Transverse colon (tissue), 4 donors: ENCODE data around the gene FAM228B. TPM values are rescaled to one million over a fixed set of nuclear protein-coding genes. Genes with fewer than 3 reads are reported as not detected.

Experiments
- DNase-seq: peaks from one replicate; pipeline ENCODE4 v3.0.0-alpha.2; 2019
- H3K27ac ChIP-seq, 4 donors: fragments of 200-600 bp; sonication (generic); 2 replicates each; pipeline ENCODE4 v1.5.1; 2016 to 2018; ENCODE audit warnings: inconsistent platforms in 4 of 4
- H3K27me3 ChIP-seq: fragments of 200-600 bp; sonication (generic); 2 replicates; pipeline ENCODE4 v1.5.1; 2017; ENCODE audit warnings: inconsistent platforms
- H3K36me3 ChIP-seq, 4 donors: fragments of 200-600 bp; sonication (generic); 2 replicates each; pipeline ENCODE4 v1.5.1; 2017 to 2019; ENCODE audit warnings: inconsistent platforms in 4 of 4
- H3K4me1 ChIP-seq, 4 donors: fragments of 200-600 bp; sonication (generic); 2 replicates each; pipeline ENCODE4 v1.5.1; 2017 to 2020; ENCODE audit warnings: inconsistent platforms in 4 of 4
- H3K4me3 ChIP-seq, 4 donors: fragments of 200-600 bp; sonication (generic); 1 replicate in 1 of 4; 2 replicates in 3 of 4; pipeline versions ENCODE4 v1.5.1 to v1.6.1; 2017 to 2019; ENCODE audit warnings: inconsistent platforms in 4 of 4
- H3K9me3 ChIP-seq, 2 donors: fragments of 200-600 bp; sonication (generic); 2 replicates each; pipeline ENCODE4 v1.5.1; 2017 to 2019; ENCODE audit warnings: inconsistent platforms in 2 of 2
- CTCF ChIP-seq, 5 experiments: fragments of 200-600 bp in 3 of 5; fragments of 450-650 bp in 2 of 5; sonication (generic) in 3 of 5; IDR thresholded peaks; 1 replicate in 2 of 5; 2 replicates in 3 of 5; pipeline ENCODE4 v1.5.1; 2016 to 2017; ENCODE audit warnings: antibody characterized with exemption in 5 of 5, inconsistent platforms in 3 of 5, mild to moderate bottlenecking in 2 of 5, moderate library complexity in 1 of 5
- EP300 ChIP-seq: sonication (generic); formaldehyde crosslinking; IDR thresholded peaks from one replicate; pipeline ENCODE4 v1.6.1; 2017; ENCODE audit warnings: antibody characterized with exemption, low read depth
- POLR2A ChIP-seq: fragments of 450-650 bp; IDR thresholded peaks from one replicate; pipeline ENCODE4 v1.6.1; 2016; ENCODE audit warnings: antibody characterized with exemption, mild to moderate bottlenecking, moderate library complexity
- POLR2AphosphoS5 ChIP-seq, 3 donors: sonication (generic); formaldehyde crosslinking; IDR thresholded peaks; one replicate each; pipeline ENCODE4 v1.6.1; 2016; ENCODE audit warnings: antibody characterized with exemption in 3 of 3
- WGBS, 2 donors: methylation state at CpG; one replicate each; pipeline ENCODE4 v1.1.5; 2018; ENCODE audit warnings: low coverage in 1 of 2; 5-methylcytosine and 5-hydroxymethylcytosine counted together
- in situ Hi-C, 4 donors: fragments of 200-750 bp; cut with MboI; loops; one replicate each; pipeline versions ENCODE4 v1.15.0 to v1.15.1; 2017; ENCODE audit warnings: low sequenced_read_pairs in 3 of 4, low pct_ligation_motif_present in 1 of 4, low pct_unique_long_range_greater_than_20kb in 1 of 4
- intact Hi-C: fragments of 100-400 bp; cut with DNase I; formaldehyde crosslinking; loops from one replicate; pipeline ENCODE4 v1.15.1; 2023; ENCODE audit warnings: low total_unique reads
- total RNA-seq, 4 donors: library from RNA; depleted of rRNA; stranded (reverse); fragments of >200 nt; gene quantifications; one replicate each; pipeline ENCODE4 v1.1.0, GENCODE V29; 2016

Gene FAM228B
- total RNA-seq, 4 donors from 2014 or later = 0.75 to 17.8 (median 3.9) TPM

DNA sequence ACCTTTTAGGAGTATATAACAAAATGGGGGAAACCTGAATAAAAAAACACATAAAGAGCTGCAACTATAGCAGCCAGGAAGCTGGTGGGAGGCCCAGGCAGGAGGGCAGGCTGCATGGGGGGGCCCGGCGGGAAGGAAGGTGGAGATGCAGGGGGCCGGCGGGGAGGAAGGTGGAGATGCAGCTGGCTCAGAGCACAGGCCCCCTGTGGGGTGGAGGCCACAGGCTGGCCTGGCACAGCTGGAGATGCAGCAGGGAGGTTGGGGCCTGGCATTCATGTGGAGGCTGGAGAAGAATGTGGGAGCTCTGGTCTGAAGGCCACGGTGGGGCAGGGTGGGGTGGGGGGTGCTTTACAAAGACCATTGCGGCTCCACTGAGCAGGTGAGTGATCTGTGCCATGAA, 83.0 kb downstream of the FAM228B start:
- H3K4me3 ChIP-seq = no peak overlapping the region
- TF ChIP-seq CTCF (IDR thresholded peaks at IDR 0.05) (no peak), POLR2A (no peak), EP300 (no peak), POLR2AphosphoS5 (IDR thresholded peaks at IDR 0.05) (no peak)
- no peaks in the 10 kb centered on the region for H3K27me3 ChIP-seq
- in situ Hi-C loops (no loop called here), intact Hi-C loops (no loop called here)
- no peaks in the 10 kb centered on the region for H3K9me3 ChIP-seq
- no peak overlapping the region for H3K27ac ChIP-seq
- peaks cover 0 to 32% (median 14%) of the 10 kb centered on the region in 4 donors for H3K36me3 ChIP-seq
- DNase-seq = no peak
- 100% methylated on average over 6 of the region's 6 CpGs; no CpG with 5 or more reads in 1 of the 2 donors for WGBS, 2 donors
- no peaks in the 10 kb centered on the region for H3K4me1 ChIP-seq

DNA sequence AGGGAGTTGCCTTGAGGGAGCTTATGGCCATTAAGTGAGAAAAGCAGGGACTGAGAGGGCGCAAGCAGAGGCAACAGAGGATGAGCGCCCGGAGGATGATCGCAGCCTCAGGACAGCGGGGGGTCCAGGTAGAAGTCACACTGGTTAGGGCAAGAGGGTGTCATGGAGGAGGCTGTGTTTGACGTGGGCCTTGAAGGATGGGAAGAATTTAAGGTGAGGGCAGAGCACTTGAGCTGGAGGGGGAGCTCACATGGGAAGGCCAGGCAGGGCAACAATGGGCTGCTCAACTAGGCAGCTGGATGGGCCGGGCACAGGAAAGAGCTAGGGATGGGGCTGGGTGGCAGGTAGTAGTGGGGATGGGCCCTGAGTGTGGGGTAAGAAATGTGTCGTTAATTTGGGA, 83.4 kb downstream of the FAM228B start:
- 83 to 94% methylated on average over 6 to 8 of the region's 8 CpGs for WGBS, 2 donors
- Histone ChIP-seq H3K9me3 (no peaks in the 10 kb centered on the region), H3K27ac (no peak overlapping the region), H3K4me3 (no peak overlapping the region), H3K36me3 (peaks cover 0 to 37% (median 14%) of the 10 kb centered on the region in 4 donors), H3K27me3 (no peaks in the 10 kb centered on the region), H3K4me1 (no peaks in the 10 kb centered on the region)
- no peak for DNase-seq
- TF ChIP-seq EP300 = no peak
- no peak for TF ChIP-seq POLR2AphosphoS5 (IDR thresholded peaks at IDR 0.05)
- no peak for TF ChIP-seq CTCF (IDR thresholded peaks at IDR 0.05)
- no peak for TF ChIP-seq POLR2A
- intact Hi-C loops (no loop called here), in situ Hi-C loops (no loop called here)

GRCh38 chr2:24207359-24207758, 84.1 kb downstream of the FAM228B start:
- Histone ChIP-seq H3K9me3 (no peaks in the 10 kb centered on the region), H3K27me3 (no peaks in the 10 kb centered on the region), H3K27ac (no peak overlapping the region), H3K4me1 (no peaks in the 10 kb centered on the region), H3K4me3 (no peak overlapping the region), H3K36me3 (peaks cover 0 to 41% (median 16%) of the 10 kb centered on the region in 4 donors)
- WGBS, 2 donors = 89 to 100% methylated on average over 1 to 11 of the region's 11 CpGs
- in situ Hi-C loops = no loop called here
- intact Hi-C loops = no loop called here
- TF ChIP-seq EP300 (no peak), POLR2A (no peak), POLR2AphosphoS5 (IDR thresholded peaks at IDR 0.05) (no peak), CTCF (IDR thresholded peaks at IDR 0.05) (no peak)
- no peak for DNase-seq

- in situ Hi-C loops = no loop called here
- intact Hi-C loops = no loop called here
- Histone ChIP-seq H3K4me3 (no peak overlapping the region), H3K36me3 (peaks cover 0 to 43% (median 16%) of the 10 kb centered on the region in 4 donors), H3K9me3 (no peaks in the 10 kb centered on the region), H3K4me1 (no peaks in the 10 kb centered on the region), H3K27ac (no peak overlapping the region), H3K27me3 (no peaks in the 10 kb centered on the region)
- TF ChIP-seq POLR2A (no peak), EP300 (no peak), POLR2AphosphoS5 (IDR thresholded peaks at IDR 0.05) (no peak), CTCF (IDR thresholded peaks at IDR 0.05) (no peak)
- no peak for DNase-seq
- 95% methylated on average over 16 of the region's 16 CpGs; no CpG with 5 or more reads in 1 of the 2 donors for WGBS, 2 donors
These were observed 85.2 kb downstream of the FAM228B start for GRCh38 chr2:24208490-24208889.
